GM19193 (cell line): ENCODE results near the gene WIPF3.

Source experiments
- POLR2A ChIP-seq: IDR thresholded peaks from 4 replicates; pipeline ENCODE4 v1.6.1; 2011; ENCODE audit not compliant: insufficient read depth, insufficient read length; ENCODE audit errors: extremely low read depth

The WIPF3 gene

GRCh38 chr7:29826530-29826822 lies 20.2 kb downstream of the WIPF3 start:
- no peak for TF ChIP-seq POLR2A

GRCh38 chr7:29826904-29827303 lies 20.6 kb downstream of the WIPF3 start:
- TF ChIP-seq POLR2A = no peak

DNA sequence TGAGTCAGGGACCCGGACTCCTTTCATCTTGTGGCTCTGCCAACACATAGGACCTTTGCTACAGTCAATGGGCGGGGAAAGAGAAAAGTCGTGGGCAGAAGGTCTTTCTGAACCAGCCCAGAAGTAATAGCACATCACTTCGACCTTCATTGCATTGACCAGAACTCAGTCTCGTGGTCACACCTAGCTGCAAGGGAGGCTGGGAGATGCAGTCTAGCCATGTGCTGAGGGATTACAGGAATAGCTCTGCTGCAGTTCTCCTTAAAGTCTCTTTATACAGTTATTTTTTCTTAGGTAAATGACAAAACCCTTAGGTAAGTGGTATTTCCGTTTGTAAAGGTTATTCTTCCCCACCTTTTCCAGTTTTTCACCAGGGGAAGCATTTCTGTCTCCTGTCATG lies 25.4 kb downstream of the WIPF3 start:
- no peak for TF ChIP-seq POLR2A

DNA sequence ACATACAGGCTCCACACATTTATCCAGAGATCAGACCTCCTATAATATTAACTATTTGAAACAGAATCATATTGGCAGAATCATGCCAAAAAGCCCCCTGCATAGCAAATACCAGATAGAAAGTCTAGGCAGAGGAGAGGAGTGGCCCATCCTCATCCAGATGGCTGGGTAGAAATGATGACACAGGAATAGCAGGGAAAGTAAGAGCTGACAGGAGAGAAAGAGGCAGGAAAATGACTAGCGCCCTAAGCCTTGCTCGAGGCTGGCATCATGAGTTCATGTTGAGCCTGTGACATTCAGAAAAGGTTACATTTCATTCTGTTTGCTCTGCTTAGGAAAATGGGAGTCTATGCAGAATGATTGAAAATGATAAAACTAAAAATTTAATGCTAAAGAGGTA lies 27.6 kb downstream of the WIPF3 start:
- TF ChIP-seq POLR2A = no peak

DNA sequence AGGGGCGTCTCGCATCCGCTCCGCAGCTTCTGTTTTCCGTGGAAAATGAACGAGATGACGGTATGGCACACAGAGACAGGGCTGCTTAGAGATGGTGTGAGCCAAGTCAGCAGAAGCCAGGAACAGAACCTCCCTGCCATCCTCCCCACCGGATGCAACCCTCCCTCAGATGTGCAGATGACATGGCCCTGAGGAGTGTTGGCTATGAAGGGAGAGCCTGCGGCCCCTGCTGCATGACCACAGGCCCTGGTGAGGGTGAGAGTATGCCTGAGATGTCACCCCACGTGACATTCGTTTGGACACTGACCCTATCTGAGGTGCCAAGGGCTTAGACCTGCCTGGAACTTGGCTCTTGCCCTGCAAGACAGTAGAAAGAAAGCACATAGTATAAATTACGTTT lies 29.4 kb downstream of the WIPF3 start:
- TF ChIP-seq POLR2A = no peak

DNA sequence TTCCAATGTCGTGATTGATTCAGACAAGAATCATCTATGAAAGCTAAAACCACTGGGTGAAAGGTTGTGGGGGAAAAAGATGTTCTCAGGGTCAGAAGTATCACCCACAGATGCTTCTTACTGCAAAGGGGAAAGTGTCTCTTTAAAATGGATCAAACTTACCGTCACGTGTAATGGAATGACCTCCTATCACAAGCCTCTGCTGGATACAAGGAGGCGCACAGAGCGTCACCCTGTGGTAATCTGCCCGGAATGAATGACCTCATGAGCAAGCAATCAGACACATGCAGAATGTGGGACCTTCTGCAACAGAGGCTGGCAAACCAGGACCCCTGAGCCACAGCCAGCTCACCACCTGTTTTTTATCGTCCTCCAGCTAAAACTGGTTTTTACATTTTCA lies 33.0 kb downstream of the WIPF3 start:
- TF ChIP-seq POLR2A = no peak

GRCh38 chr7:29839921-29840320 lies 33.6 kb downstream of the WIPF3 start:
- TF ChIP-seq POLR2A = no peak

DNA sequence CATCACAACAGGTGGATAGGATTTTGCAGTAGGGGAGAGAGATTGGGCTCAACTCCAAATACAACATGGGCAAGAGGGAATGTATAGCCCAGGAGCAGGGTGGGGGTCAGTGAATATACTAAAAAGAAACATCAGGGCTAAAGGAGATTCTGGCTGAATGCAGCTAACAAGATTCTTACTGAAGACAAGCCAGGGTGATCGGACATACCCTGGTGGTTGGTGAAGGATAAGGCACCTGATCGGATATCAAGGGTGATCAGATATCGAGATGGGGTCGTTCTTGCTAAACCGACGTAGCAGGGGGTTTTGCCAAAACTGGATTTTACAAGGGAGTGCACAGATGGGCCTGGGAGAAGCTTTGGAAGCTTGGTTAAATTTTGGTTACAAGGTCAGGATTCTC lies 34.4 kb downstream of the WIPF3 start:
- TF ChIP-seq POLR2A = no peak

- TF ChIP-seq POLR2A = no peak
These were observed 35.8 kb downstream of the WIPF3 start for GRCh38 chr7:29841926-29842701.

DNA sequence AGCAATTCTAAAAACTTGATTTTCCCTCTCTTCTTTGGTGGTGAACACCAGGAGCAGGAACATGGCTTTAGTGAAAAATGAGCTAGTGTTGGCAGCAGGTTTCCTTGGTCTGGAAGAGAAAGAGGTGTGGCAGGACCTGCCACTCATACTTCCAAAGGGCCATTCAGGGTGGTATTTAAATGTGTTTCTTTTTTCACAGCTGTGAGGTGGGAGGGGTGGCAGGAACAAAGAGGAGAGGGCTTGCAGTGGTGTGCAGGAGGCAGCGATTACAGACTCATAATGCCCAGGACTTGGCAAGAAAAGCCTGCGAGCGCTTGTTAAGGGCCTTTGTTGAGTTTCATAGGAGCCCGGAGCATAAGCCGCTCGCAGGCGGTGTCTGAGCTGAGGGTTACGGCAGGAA lies 36.8 kb downstream of the WIPF3 start:
- TF ChIP-seq POLR2A = no peak

DNA sequence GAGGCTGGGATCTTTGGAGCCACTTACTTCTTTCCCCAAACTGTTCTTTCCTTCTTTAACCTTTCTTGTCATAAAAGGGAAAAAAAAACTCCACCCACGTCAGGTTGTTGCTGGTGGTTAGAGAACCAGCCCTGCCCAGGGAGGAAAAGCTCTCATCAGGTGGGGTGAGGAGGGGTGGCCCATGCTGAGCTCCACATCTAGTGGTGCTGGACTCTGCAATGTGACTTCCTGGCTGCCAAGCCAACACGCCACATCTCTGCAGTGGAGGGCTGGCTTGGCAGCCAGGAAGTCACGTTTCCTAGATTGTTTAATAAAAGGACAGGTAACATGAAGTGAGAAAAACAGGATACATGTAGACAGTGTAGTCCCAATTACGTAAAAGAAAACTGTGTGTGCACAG lies 37.4 kb downstream of the WIPF3 start:
- no peak for TF ChIP-seq POLR2A

GRCh38 chr7:29844559-29844958 lies 38.3 kb downstream of the WIPF3 start:
- TF ChIP-seq POLR2A = no peak

DNA sequence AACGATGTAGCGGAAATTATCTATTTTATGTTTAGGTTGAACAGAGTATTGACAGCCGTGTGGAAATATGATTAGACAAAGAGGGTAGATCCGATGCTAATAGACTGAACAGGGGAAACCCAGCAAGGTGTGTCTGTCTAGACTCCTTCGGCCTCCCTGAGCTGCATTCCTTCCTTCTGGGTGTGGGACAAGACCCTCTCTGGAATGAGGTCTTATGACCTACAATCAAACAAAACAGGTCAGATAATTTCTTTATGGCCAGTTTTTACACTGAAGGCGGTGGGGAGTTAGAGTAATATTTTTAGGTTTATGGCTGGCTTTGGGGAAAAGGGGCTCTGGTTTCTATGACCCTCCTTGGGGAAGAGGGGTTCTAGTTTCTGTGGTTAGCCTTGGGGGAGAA lies 41.2 kb downstream of the WIPF3 start:
- no peak for TF ChIP-seq POLR2A

GRCh38 chr7:29847916-29848315 lies 41.6 kb downstream of the WIPF3 start:
- TF ChIP-seq POLR2A = no peak

GRCh38 chr7:29848941-29849340 lies 42.6 kb downstream of the WIPF3 start:
- TF ChIP-seq POLR2A = no peak

GRCh38 chr7:29851487-29851886 lies 45.2 kb downstream of the WIPF3 start:
- TF ChIP-seq POLR2A = no peak

- TF ChIP-seq POLR2A = no peak
These were observed 46.1 kb downstream of the WIPF3 start for GRCh38 chr7:29852457-29852856.
